Endothelial cell of umbilical vein (primary cell): ENCODE data around the gene PCNX4. TPM values are rescaled to one million over a fixed set of nuclear protein-coding genes. Genes with fewer than 3 reads are reported as not detected.

ENCODE experiments used
- BruUV-seq: library from RNA; stranded (reverse); fragments of 400-500 nt; replicated peaks from 2 replicates; lab custom pipeline; 2021; lab: Mats Ljungman, UMichigan
- CTCF ChIA-PET: fragments of 300-600, 350-600 bp; sonication (Branson Sonifier 250); formaldehyde crosslinking; loops from one replicate; lab custom pipeline; 2021; ENCODE audit warnings: antibody characterized with exemption, inconsistent platforms; lab: Charles Lee
- POLR2A ChIA-PET: fragments of 300-600, 350-600 bp; sonication (Branson Sonifier 250); formaldehyde crosslinking; loops from one replicate; lab custom pipeline; 2021; ENCODE audit warnings: antibody characterized with exemption, inconsistent platforms; lab: Charles Lee
- DNase-seq: peaks from one replicate; pipeline ENCODE4 v3.0.0-alpha.2; 2011; ENCODE audit warnings: low read depth, low spot score
- FAIRE-seq: peaks from 2 replicates; lab custom pipeline; 2011; peaks lifted over from hg19 to GRCh38; lab: Jason Lieb, UNC
- H2AFZ ChIP-seq: 2 replicates; pipeline ENCODE4 v1.6.0; 2012; ENCODE audit warnings: low read depth, low read length, control low read depth, inconsistent platforms
- H3K27ac ChIP-seq: 2 replicates; pipeline ENCODE4 v1.5.1; 2011; ENCODE audit warnings: low read depth, mild to moderate bottlenecking, control low read depth, low read length, moderate library complexity; ENCODE audit not compliant: insufficient read depth
- H3K27me3 ChIP-seq, 2 experiments: 2 replicates each; pipeline versions ENCODE4 v1.6.0 to v1.6.1; 2011; ENCODE audit warnings: low read length in 2 of 2, mixed read lengths in 1 of 2; ENCODE audit not compliant: control insufficient read depth in 2 of 2, insufficient read depth in 2 of 2
- H3K36me3 ChIP-seq, 2 experiments: 2 replicates in 1 of 2; 3 replicates in 1 of 2; pipeline ENCODE4 v1.5.1; 2011; ENCODE audit warnings: low read length in 2 of 2, mild to moderate bottlenecking in 1 of 2, moderate library complexity in 1 of 2; ENCODE audit not compliant: control insufficient read depth in 2 of 2, insufficient read depth in 2 of 2; ENCODE audit errors: extremely low read depth in 1 of 2
- H3K4me1 ChIP-seq: 3 replicates; pipeline ENCODE4 v1.5.1; 2011; ENCODE audit warnings: mild to moderate bottlenecking, low read length; ENCODE audit not compliant: control insufficient read depth, insufficient read depth; ENCODE audit errors: extremely low read depth
- H3K4me2 ChIP-seq: 2 replicates; pipeline ENCODE4 v1.6.1; 2011; ENCODE audit warnings: low read length, control low read depth, mixed read lengths; ENCODE audit not compliant: insufficient read depth
- H3K4me3 ChIP-seq, 3 experiments: fragments of 200-600 bp in 1 of 3; sonication (generic), shearing (Covaris generic) in 1 of 3; replicated peaks in 1 of 3; 2 replicates each; pipeline ENCODE4 v1.5.1; 2011 to 2016; ENCODE audit warnings: control low read depth in 3 of 3, low read length in 3 of 3, mild to moderate bottlenecking in 2 of 3, inconsistent platforms in 1 of 3, low read depth in 1 of 3, moderate library complexity in 1 of 3; ENCODE audit not compliant: insufficient read depth in 1 of 3
- H3K79me2 ChIP-seq: 2 replicates; pipeline ENCODE4 v1.6.0; 2012; ENCODE audit warnings: low read length, inconsistent platforms; ENCODE audit not compliant: control insufficient read depth, insufficient read depth
- H3K9ac ChIP-seq: replicated peaks from 2 replicates; pipeline ENCODE3; 2011; ENCODE audit warnings: low read length, control low read depth; ENCODE audit not compliant: insufficient read depth; ENCODE audit errors: extremely low read depth
- H3K9me1 ChIP-seq: replicated peaks from 3 replicates; pipeline ENCODE4 v1.6.0; 2011; ENCODE audit warnings: mild to moderate bottlenecking, low read length; ENCODE audit not compliant: control insufficient read depth, insufficient read depth; ENCODE audit errors: extremely low read depth
- H3K9me3 ChIP-seq: replicated peaks from 2 replicates; pipeline ENCODE4 v1.5.1; 2012; ENCODE audit warnings: low read length, inconsistent platforms; ENCODE audit not compliant: control insufficient read depth, insufficient read depth
- H4K20me1 ChIP-seq: replicated peaks from 2 replicates; pipeline ENCODE3; 2011; ENCODE audit warnings: mild to moderate bottlenecking, low read length; ENCODE audit not compliant: control insufficient read depth, insufficient read depth; ENCODE audit errors: extremely low read depth
- EZH2 ChIP-seq: IDR thresholded peaks from 2 replicates; pipeline ENCODE4 v1.6.1; 2012; ENCODE audit warnings: borderline replicate concordance, low read depth, mild to moderate bottlenecking, moderate library complexity, low read length, inconsistent platforms; ENCODE audit not compliant: severe bottlenecking
- FOS ChIP-seq: IDR thresholded peaks from 2 replicates; pipeline ENCODE4 v1.6.1; 2011; ENCODE audit warnings: mild to moderate bottlenecking, low read length, moderate library complexity, borderline replicate concordance; ENCODE audit not compliant: insufficient read depth
- GATA2 ChIP-seq: IDR thresholded peaks from 2 replicates; pipeline ENCODE4 v1.7.0; 2011; ENCODE audit warnings: low read depth, mild to moderate bottlenecking, moderate library complexity, mixed read lengths, low read length; ENCODE audit not compliant: insufficient read length, insufficient read depth
- JUN ChIP-seq: IDR thresholded peaks from 2 replicates; pipeline ENCODE4 v1.6.1; 2011; ENCODE audit warnings: borderline replicate concordance, low read depth; ENCODE audit not compliant: insufficient read length, insufficient read depth
- MAX ChIP-seq: IDR thresholded peaks from 2 replicates; pipeline ENCODE4 v1.6.1; 2011; ENCODE audit not compliant: insufficient read depth, insufficient read length
- MYC ChIP-seq: IDR thresholded peaks from one replicate; pipeline ENCODE4 v1.6.1; 2011; ENCODE audit warnings: mild to moderate bottlenecking, low read depth, low read length
- POLR2A ChIP-seq: IDR thresholded peaks from 2 replicates; pipeline ENCODE4 v1.6.1; 2012; ENCODE audit warnings: low read depth, mild to moderate bottlenecking, control low read depth, low read length
- POLR2AphosphoS5 ChIP-seq: IDR thresholded peaks from 2 replicates; pipeline ENCODE4 v1.6.1; 2012; ENCODE audit warnings: low read depth, mild to moderate bottlenecking, control low read depth, low read length, moderate library complexity; ENCODE audit not compliant: insufficient read depth
- dilution Hi-C: fragments of 300-500 bp; cut with MboI; formaldehyde crosslinking; loops from one replicate; pipeline ENCODE4 v1.15.0; 2019; ENCODE audit warnings: low sequenced_read_pairs; ENCODE audit not compliant: extremely low pct_ligation_motif_present
- intact Hi-C: fragments of 100-400 bp; cut with micrococcal nuclease; formaldehyde crosslinking; loops from one replicate; pipeline ENCODE4 v1.10.0; 2022
- polyA plus RNA-seq, 4 experiments: library from polyadenylated mRNA; depleted of rRNA in 3 of 4; stranded (reverse) in 3 of 4; unstranded in 1 of 4; fragments of >200 nt; gene quantifications; 2 replicates each; pipeline versions ENCODE4 v1.2.1 to v1.2.3, GENCODE V29; 2011 to 2012; ENCODE audit warnings: missing spikeins in 1 of 4
- total RNA-seq: library from RNA; stranded (reverse); gene quantifications from 2 replicates; pipeline ENCODE4 v1.2.3, GENCODE V29; 2021
- TF ChIP-seq, protein P1 (sequence below), 2 donors: IDR thresholded peaks; 1 replicate in 1 of 2; 2 replicates in 1 of 2; pipeline ENCODE4 v1.5.1; 2011; ENCODE audit warnings: low read length in 2 of 2, mild to moderate bottlenecking in 2 of 2, moderate library complexity in 2 of 2, control low read depth in 1 of 2, inconsistent platforms in 1 of 2, low read depth in 1 of 2; ENCODE audit not compliant: insufficient read depth in 1 of 2; ENCODE audit errors: extremely low read depth in 1 of 2

The PCNX4 gene
- total and polyA plus RNA-seq, 2 donors (not counting 3 experiments of a cell fraction or from before 2014, with no cell fraction given): 35.5 to 51.6 TPM

DNA sequence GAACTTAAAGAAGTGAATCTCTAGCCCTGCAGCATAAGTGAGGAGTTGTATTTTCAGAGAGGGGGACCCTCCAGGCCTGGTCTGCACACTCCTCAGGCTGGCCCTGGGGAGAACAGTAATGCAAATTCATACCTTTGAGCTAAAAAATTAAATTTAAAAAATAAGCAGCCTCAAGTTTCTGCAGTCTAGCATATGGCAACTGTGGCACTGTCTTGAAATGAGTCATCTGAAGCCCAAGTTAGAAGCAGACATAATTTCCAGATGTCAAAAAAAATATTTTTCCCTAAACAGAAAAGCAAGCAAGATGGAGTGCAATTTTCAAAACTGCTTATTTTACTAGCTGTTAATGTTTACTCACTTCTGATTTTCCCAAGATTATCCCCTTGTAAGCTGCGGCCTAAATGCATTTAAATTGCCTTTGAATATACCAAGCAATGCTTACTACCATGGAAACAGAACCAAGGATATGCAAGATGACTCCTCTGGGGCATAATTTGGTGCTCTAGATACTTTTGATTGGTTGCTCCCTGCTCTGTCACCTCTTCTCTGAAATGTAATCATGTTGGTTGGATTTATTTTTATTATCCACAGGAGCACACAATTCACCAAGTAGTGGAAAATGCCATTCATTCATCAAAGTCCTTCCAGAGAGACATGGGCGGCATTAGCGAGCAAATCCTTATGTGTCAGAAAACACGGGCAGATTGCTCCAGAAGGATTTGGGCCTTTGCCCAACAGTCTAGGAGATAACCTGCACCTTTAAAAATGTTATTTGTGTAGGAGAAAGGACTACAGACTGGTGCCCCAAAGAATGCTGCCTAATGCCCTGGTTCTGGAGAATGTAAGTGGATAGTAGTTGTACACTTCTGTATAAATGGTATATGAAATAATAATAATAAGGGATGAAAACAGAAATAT lies 98.5 kb downstream of the PCNX4 start:
- ChIA-PET POLR2A (no interaction called here), CTCF (interaction anchor here (1.1 to 1.4 kb wide), 2 partner anchors 225 to 371 kb away, joined by 3 to 5 read pairs; no protein-coding TSS in a partner anchor)
- Histone ChIP-seq H3K9me3 (no peaks in the 10 kb centered on the region), H2AFZ (no peak overlapping the region), H3K9me1 (no peaks in the 10 kb centered on the region), H3K4me1 (no peaks in the 10 kb centered on the region), H3K79me2 (no peaks in the 10 kb centered on the region), H3K27ac (no peak overlapping the region), H4K20me1 (no peaks in the 10 kb centered on the region), H3K4me2 (no peak overlapping the region), H3K4me3 (no peak overlapping the region), H3K9ac (no peak overlapping the region), H3K36me3 (no peaks in the 10 kb centered on the region), H3K27me3 (peaks cover 10 to 11% of the 10 kb centered on the region in 2 experiments)
- dilution Hi-C loops (no loop called here), intact Hi-C loops (loop anchor here (2.0 kb wide), 1 partner anchor 369 kb away; no protein-coding TSS in a partner anchor)
- TF ChIP-seq POLR2AphosphoS5 (no peak), GATA2 (no peak), MAX (no peak), FOS (no peak), MYC (no peak), JUN (no peak), EZH2 (no peak), POLR2A (no peak)
- TF ChIP-seq, protein P1, sequence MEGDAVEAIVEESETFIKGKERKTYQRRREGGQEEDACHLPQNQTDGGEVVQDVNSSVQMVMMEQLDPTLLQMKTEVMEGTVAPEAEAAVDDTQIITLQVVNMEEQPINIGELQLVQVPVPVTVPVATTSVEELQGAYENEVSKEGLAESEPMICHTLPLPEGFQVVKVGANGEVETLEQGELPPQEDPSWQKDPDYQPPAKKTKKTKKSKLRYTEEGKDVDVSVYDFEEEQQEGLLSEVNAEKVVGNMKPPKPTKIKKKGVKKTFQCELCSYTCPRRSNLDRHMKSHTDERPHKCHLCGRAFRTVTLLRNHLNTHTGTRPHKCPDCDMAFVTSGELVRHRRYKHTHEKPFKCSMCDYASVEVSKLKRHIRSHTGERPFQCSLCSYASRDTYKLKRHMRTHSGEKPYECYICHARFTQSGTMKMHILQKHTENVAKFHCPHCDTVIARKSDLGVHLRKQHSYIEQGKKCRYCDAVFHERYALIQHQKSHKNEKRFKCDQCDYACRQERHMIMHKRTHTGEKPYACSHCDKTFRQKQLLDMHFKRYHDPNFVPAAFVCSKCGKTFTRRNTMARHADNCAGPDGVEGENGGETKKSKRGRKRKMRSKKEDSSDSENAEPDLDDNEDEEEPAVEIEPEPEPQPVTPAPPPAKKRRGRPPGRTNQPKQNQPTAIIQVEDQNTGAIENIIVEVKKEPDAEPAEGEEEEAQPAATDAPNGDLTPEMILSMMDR (IDR thresholded peaks at IDR 0.05; ENCODE audit: extremely low read depth in 1 of 2, insufficient read depth in 1 of 2, low read depth in 1 of 2, low read length in 2 of 2): no peak
- no peak for DNase-seq
- no peak for FAIRE-seq
- BruUV-seq: no TSS peak
